Neural cell (in vitro differentiated cells): ENCODE results near the gene CXCR1.

Experiments used
- EP300 ChIP-seq: fragments of 450-650 bp; conservative IDR thresholded peaks from 2 replicates; pipeline ENCODE4 v1.6.1; 2014; ENCODE audit warnings: antibody characterized with exemption, mild to moderate bottlenecking, moderate library complexity; ENCODE audit not compliant: poor library complexity, severe bottlenecking
- EZH2 ChIP-seq: fragments of 200-600, 300-800 bp; shearing (Covaris generic), sonication (generic); IDR thresholded peaks from 2 replicates; pipeline ENCODE4 v1.6.1; 2014; ENCODE audit warnings: antibody characterized with exemption, low read length, borderline replicate concordance, mild to moderate bottlenecking; ENCODE audit not compliant: insufficient read depth, poor library complexity, severe bottlenecking
- MXI1 ChIP-seq: fragments of 450-650 bp; conservative IDR thresholded peaks from 2 replicates; pipeline ENCODE4 v1.6.1; 2014; ENCODE audit warnings: antibody characterized with exemption, mild to moderate bottlenecking; ENCODE audit not compliant: poor library complexity, severe bottlenecking
- POLR2AphosphoS5 ChIP-seq: IDR thresholded peaks from 2 replicates; pipeline ENCODE4 v1.6.1; 2012
- TAF1 ChIP-seq: IDR thresholded peaks from 2 replicates; pipeline ENCODE4 v1.6.1; 2012; ENCODE audit warnings: low read depth
- TF ChIP-seq, protein P1 (sequence below): fragments of 450-650 bp; IDR thresholded peaks from 2 replicates; pipeline ENCODE4 v1.5.1; 2014; ENCODE audit warnings: antibody characterized with exemption, mild to moderate bottlenecking, moderate library complexity; ENCODE audit not compliant: poor library complexity, severe bottlenecking
- TF ChIP-seq, protein P2 (sequence below): IDR thresholded peaks from 2 replicates; pipeline ENCODE4 v1.6.1; 2012; ENCODE audit warnings: borderline replicate concordance

DNA sequence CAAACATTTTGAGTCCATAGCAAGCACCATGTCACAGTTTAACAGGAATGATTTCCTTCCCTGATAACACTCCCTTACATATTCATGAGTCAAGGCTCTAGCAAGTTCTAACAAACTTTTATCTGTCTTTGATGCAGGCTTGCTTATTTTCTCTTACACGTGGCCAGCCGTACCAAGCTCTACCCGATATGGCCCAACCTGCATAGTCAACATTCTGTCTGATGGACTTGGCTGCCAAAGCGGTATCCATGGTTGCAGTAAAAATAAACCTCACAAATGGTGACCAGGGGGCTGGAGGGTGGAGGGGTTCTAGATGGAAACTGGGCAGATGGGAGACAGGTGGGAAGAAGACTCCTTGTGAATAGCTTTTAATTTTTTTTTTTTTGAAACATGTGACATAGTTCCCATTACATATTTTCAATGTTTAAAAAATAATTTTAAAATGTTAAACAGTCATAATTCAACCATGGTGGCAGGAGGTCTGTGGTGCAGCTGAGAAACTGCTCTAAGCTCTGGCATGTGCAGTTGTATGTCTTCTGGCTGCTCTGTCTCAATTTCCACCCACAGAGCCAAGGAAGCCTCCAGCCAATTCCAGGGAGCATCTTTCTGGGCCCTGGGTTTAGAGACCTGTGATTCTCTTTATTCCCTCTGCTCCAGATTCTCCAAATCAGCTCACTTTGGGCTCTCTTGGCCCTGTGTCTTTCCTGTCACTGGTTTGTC, 20.7 kb upstream of the CXCR1 start:
- TF ChIP-seq TAF1 (no peak), EZH2 (no peak), MXI1 (no peak), EP300 (no peak), POLR2AphosphoS5 (no peak)
- TF ChIP-seq, protein P1, sequence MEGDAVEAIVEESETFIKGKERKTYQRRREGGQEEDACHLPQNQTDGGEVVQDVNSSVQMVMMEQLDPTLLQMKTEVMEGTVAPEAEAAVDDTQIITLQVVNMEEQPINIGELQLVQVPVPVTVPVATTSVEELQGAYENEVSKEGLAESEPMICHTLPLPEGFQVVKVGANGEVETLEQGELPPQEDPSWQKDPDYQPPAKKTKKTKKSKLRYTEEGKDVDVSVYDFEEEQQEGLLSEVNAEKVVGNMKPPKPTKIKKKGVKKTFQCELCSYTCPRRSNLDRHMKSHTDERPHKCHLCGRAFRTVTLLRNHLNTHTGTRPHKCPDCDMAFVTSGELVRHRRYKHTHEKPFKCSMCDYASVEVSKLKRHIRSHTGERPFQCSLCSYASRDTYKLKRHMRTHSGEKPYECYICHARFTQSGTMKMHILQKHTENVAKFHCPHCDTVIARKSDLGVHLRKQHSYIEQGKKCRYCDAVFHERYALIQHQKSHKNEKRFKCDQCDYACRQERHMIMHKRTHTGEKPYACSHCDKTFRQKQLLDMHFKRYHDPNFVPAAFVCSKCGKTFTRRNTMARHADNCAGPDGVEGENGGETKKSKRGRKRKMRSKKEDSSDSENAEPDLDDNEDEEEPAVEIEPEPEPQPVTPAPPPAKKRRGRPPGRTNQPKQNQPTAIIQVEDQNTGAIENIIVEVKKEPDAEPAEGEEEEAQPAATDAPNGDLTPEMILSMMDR = no peak
- TF ChIP-seq, protein P2, sequence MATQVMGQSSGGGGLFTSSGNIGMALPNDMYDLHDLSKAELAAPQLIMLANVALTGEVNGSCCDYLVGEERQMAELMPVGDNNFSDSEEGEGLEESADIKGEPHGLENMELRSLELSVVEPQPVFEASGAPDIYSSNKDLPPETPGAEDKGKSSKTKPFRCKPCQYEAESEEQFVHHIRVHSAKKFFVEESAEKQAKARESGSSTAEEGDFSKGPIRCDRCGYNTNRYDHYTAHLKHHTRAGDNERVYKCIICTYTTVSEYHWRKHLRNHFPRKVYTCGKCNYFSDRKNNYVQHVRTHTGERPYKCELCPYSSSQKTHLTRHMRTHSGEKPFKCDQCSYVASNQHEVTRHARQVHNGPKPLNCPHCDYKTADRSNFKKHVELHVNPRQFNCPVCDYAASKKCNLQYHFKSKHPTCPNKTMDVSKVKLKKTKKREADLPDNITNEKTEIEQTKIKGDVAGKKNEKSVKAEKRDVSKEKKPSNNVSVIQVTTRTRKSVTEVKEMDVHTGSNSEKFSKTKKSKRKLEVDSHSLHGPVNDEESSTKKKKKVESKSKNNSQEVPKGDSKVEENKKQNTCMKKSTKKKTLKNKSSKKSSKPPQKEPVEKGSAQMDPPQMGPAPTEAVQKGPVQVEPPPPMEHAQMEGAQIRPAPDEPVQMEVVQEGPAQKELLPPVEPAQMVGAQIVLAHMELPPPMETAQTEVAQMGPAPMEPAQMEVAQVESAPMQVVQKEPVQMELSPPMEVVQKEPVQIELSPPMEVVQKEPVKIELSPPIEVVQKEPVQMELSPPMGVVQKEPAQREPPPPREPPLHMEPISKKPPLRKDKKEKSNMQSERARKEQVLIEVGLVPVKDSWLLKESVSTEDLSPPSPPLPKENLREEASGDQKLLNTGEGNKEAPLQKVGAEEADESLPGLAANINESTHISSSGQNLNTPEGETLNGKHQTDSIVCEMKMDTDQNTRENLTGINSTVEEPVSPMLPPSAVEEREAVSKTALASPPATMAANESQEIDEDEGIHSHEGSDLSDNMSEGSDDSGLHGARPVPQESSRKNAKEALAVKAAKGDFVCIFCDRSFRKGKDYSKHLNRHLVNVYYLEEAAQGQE = no peak
